NOMO-1 treated with DMSO at 0.1 percent for 48 hours (cell line): ENCODE results near the gene USP43.
A peak's percentile ranks its signal among the peaks of the same experiment; 100 is the strongest.

Experiments
- DNase-seq: peaks from one replicate; lab custom pipeline; 2025; ENCODE audit not compliant: unreplicated experiment; lab: John Stamatoyannopoulos, UW

USP43 gene

GRCh38 chr17:9702914-9703780 lies 57.8 kb downstream of the USP43 start:
- DNase-seq = no peak

DNA sequence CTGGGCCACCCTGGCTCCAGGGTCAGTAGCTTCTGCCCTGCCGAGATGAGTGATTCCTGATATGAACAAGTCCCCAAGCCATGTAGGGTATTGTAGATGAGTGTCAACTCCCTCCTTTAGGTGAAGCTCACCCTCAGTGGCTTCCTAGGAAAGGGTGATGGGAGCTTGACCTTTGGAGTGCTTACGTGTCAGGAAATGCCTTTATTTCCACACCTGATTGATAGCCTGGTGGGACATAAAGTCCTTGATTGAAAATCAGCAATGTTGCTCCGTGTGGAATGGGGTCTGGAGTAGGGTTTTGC lies 58.4 kb downstream of the USP43 start:
- no peak for DNase-seq

GRCh38 chr17:9705745-9706144 lies 60.4 kb downstream of the USP43 start:
- no peak for DNase-seq

GRCh38 chr17:9707948-9708347 lies 62.6 kb downstream of the USP43 start:
- no peak for DNase-seq

GRCh38 chr17:9714801-9715200 lies 69.5 kb downstream of the USP43 start:
- no peak for DNase-seq

- no peak for DNase-seq
Observed at GRCh38 chr17:9715503-9716016, 70.2 kb downstream of the USP43 start.

- no peak for DNase-seq
Observed at GRCh38 chr17:9725575-9725974, 80.3 kb downstream of the USP43 start.

DNA sequence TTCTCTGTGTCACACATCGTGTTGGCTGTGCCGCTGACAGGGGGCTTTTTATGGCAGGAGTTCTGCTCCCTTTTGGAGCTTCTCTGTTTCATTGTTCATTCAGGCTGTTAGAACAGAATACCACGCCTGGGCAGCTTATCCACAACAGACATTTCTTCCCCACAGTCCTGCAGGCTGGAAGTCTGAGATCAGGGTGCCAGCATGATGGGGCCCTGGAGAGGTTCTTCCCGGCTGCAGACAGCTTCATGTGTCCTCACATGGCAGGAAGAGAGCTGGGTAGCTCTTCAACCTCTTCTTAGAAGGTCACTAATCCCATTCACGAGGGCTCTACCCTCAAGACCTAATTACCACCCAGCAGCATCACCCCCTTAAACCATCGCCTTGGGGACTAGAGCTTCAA lies 81.0 kb downstream of the USP43 start:
- DNase-seq = no peak

DNA sequence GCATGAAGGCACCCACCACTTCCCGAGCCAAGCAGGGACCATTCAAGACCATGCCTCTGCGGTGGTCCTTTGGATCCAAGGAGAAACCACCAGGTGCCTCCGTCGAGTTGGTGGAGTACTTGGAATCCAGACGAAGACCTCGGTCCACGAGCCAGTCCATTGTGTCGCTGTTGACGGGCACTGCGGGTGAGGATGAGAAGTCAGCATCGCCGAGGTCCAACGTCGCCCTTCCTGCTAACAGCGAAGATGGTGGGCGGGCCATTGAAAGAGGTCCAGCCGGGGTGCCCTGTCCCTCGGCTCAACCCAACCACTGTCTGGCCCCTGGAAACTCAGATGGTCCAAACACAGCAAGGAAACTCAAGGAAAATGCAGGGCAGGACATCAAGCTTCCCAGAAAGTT lies 82.7 kb downstream of the USP43 start:
- no peak for DNase-seq

GRCh38 chr17:9728564-9728963 lies 83.2 kb downstream of the USP43 start:
- DNase-seq = no peak

DNA sequence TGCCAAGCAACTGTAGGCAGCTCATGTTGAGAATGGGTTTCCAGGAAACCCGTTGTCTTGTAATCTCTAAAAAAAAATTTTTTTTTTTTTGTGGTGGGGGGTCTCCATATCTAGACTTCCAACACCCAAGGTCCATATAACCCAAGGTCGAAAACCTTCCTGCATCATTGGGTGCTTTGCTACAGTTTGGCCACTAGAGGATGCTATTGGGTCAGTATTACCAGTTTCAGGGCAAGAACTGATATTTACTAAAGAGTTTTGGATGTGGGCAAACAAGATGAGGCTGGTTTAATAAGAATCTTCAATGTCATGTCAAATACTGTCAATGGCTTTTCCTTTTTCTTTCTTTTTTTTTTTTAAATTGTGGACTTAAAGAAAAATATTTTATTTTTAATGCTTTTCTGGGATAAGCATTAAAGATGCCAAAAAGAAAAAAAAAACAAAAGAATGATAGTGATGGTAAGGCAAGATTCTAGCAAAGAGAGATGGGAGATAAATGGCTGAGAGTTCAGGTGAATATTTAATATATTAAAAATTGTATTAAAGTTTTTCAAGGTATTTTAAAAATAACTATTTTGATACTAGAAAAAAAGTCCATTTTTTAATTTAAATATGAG lies 83.8 kb downstream of the USP43 start:
- DNase-seq = peak; percentile 39

- DNase-seq = no peak
Observed at GRCh38 chr17:9729735-9730420, 84.6 kb downstream of the USP43 start.

DNA sequence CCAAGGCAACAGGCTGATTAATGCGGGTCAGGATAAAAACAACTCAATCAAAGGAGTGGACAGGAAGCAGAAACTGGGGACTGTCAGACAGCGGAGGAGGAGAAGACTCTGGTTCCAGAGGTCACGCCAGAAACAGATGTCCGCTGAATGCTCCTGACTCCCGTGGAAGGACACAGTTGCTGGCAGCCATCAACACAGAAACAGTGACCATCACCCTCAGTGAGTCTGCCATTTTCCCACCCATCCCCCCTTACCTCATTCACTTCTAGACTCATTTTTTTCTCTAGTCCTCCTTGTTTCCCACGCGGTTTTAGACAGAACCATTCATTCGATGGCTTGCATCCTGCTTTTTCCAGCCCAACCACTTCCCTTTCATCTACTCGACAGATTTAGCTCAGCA lies 105.2 kb downstream of the USP43 start:
- no peak for DNase-seq

DNA sequence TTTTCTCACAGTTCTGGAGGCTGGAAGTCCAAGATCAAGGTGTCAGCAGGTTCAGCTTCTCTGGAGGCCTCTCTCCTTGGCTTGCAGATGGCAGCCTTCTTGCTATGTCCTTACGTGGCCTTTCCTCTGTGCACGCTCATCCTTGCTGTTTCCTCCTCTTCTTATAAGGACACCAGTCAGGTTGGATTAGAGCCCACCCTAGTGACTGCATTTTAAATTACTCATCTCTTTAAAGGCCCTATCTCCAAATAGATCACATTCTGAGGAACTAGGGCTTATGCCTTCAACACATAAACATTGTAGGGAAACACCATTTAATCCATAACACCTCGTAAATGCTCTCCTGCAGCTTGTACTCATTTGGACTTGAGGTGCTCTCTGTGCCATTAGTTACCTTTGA lies 109.8 kb downstream of the USP43 start:
- no peak for DNase-seq

- DNase-seq = no peak
Observed at GRCh38 chr17:9760266-9760665, 114.9 kb downstream of the USP43 start.

- no peak for DNase-seq
Observed at GRCh38 chr17:9763643-9764042, 118.3 kb downstream of the USP43 start.

DNA sequence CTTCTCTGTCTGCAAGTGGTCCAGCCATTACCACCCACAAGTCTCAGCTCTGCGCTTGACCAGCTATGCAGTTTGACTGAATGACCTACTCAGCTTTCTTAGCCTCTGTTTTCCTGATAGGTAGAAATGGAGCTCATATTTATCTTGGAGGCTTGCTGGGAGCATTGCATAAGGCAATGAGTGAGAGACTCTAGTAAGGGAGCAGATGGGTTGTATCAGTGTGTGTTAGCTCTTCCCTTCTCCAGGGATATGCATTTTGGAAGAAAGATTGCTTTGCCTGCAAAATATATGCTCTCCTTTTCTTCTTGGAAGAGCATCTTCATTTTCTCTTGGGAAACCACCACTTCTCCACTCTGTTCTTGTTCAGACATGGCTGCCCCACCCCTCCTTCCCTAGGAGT lies 120.0 kb downstream of the USP43 start:
- no peak for DNase-seq

- DNase-seq = no peak
Observed at GRCh38 chr17:9766970-9767369, 121.7 kb downstream of the USP43 start.

GRCh38 chr17:9767432-9767991 lies 122.2 kb downstream of the USP43 start:
- no peak for DNase-seq

GRCh38 chr17:9768381-9768934 lies 123.1 kb downstream of the USP43 start:
- peak; percentile 34 for DNase-seq

GRCh38 chr17:9769036-9769695 lies 123.8 kb downstream of the USP43 start:
- no peak for DNase-seq
